Measurements from ENCODE around the gene DNAH7. TPM values are rescaled to one million over a fixed set of nuclear protein-coding genes. Genes with fewer than 3 reads are reported as not detected.

The DNAH7 gene
- total and polyA plus RNA-seq, 2 of the 8 experiments (the other 6 are each of a cell fraction or from before 2014, with no cell fraction given), result 0.07 to 0.08 TPM

DNA sequence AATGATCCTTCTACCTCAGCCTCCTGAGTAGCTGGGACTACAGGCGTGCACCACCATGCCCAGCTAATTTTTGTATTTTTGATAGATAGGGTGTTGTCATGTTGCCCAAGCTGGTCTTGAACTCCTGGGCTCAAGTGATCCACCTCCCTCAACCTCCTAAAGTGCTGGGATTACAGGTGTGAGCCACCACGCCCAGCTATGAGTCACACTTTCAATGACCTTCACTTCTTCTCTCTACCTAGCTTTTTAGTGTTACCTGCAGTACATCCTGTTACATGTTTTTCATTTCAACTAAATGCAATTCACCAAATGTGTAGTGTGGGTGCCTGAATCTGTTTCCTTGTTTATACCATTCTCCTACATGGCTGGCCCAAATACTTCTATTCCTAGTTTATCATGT, 347.6 kb downstream of the DNAH7 start:
- H2BK120ac ChIP-seq (replicated peaks; ENCODE audit: low read depth, low read length), result no peak overlapping the region
- DNase-seq (ENCODE audit: low read depth in 1 of 2, low spot score in 2 of 2), result no peak
- ChIA-PET POLR2A (ENCODE audit: partially characterized antibody) (no interaction called here), CTCF (ENCODE audit: partially characterized antibody) (no interaction called here)
- H3K4ac ChIP-seq (replicated peaks; ENCODE audit: insufficient read length, low read depth, low read length), result no peak overlapping the region
- H4K5ac ChIP-seq (ENCODE audit: insufficient read length, low read depth, low read length), result no peak overlapping the region
- H4K20me1 ChIP-seq (replicated peaks in 1 of 2; ENCODE audit: control insufficient read depth in 1 of 2, insufficient read depth in 2 of 2, low read length in 2 of 2), result no peaks in the 10 kb centered on the region
- no peak overlapping the region for H3K4me3 ChIP-seq (ENCODE audit: extremely low read depth in 1 of 4, insufficient read depth in 2 of 4, low read depth in 3 of 4, low read length in 4 of 4)
- 0 out of 7 replicates have a peak, but pooled peaks cover 0 to 4% (median 0%) of the 10 kb centered on the region in 4 experiments for H3K4me1 ChIP-seq (replicated peaks in 1 of 4; ENCODE audit: control insufficient read depth in 3 of 4, insufficient read depth in 4 of 4, low read length in 3 of 4)
- H4K91ac ChIP-seq (replicated peaks; ENCODE audit: insufficient read length, low read length), result no peak overlapping the region
- no peak overlapping the region for H3K27ac ChIP-seq (ENCODE audit: low read depth, low read length)
- no peak overlapping the region for H2BK15ac ChIP-seq (ENCODE audit: low read length)
- no peaks in the 10 kb centered on the region; the same call in 1 of the 2 replicates for H3K79me1 ChIP-seq (ENCODE audit: low read depth, low read length)
- no peak overlapping the region for H3K4me2 ChIP-seq (ENCODE audit: insufficient read depth in 1 of 2, low read depth in 2 of 2, low read length in 2 of 2)
- H2BK20ac ChIP-seq (ENCODE audit: low read length), result no peak overlapping the region
- no peak overlapping the region for H2BK5ac ChIP-seq (ENCODE audit: low read depth, low read length)
- H4K8ac ChIP-seq (ENCODE audit: extremely low read depth, insufficient read depth, low read length), result no peak overlapping the region
- no peak overlapping the region for H3K14ac ChIP-seq (ENCODE audit: insufficient read length)
- H3K18ac ChIP-seq (ENCODE audit: extremely low read depth, low read length), result no peak overlapping the region
- TF ChIP-seq TAF1 (IDR thresholded peaks at IDR 0.05; ENCODE audit: low read depth, low read length), result no peak
- no peak overlapping the region for H2AK5ac ChIP-seq (ENCODE audit: low read depth, low read length)
- no peaks in the 10 kb centered on the region; a peak in 1 of 4 replicates for H3K79me2 ChIP-seq (ENCODE audit: control insufficient read depth in 1 of 2, insufficient read depth in 2 of 2, low read length in 2 of 2)
- H3K23me2 ChIP-seq (ENCODE audit: low read depth, low read length), result no peaks in the 10 kb centered on the region
- no peaks in the 10 kb centered on the region for H3K27me3 ChIP-seq (replicated peaks in 1 of 4; ENCODE audit: control insufficient read depth in 3 of 4, extremely low read depth in 1 of 4, insufficient read depth in 3 of 4, low read length in 3 of 4)
- H3K56ac ChIP-seq (replicated peaks; ENCODE audit: insufficient read length, low read depth, low read length), result no peak overlapping the region
- no peak overlapping the region for H2BK12ac ChIP-seq (ENCODE audit: low read depth, low read length)
- H2AFZ ChIP-seq (ENCODE audit: low read length), result no peak overlapping the region
- H3K9me3 ChIP-seq (ENCODE audit: insufficient read depth in 2 of 2, low read depth in 1 of 2, low read length in 1 of 2), result no peaks in the 10 kb centered on the region
- no peak overlapping the region for H3K9ac ChIP-seq (replicated peaks in 1 of 4; ENCODE audit: extremely low read depth in 1 of 4, low read depth in 3 of 4, low read length in 3 of 4)
- WGBS, 2 experiments (ENCODE audit: extremely low coverage in 1 of 2, insufficient coverage in 1 of 2, insufficient read length in 1 of 2, insufficient replicate concordance in 2 of 2, low coverage in 1 of 2, low lambda C conversion rate in 2 of 2, missing lambda C conversion rate in 1 of 2), result 88% methylated on average over 2 of the region's 2 CpGs; no CpG with 5 or more reads in 1 of the 2 experiments
- no peak for FAIRE-seq
- H3K36me3 ChIP-seq (ENCODE audit: control insufficient read depth in 2 of 4, insufficient read depth in 4 of 4, low read length in 3 of 4), result peaks cover 2 to 60% (median 23%) of the 10 kb centered on the region in 4 experiments
- no peak overlapping the region for H3K23ac ChIP-seq (ENCODE audit: insufficient read length)
